Gastrocnemius medialis (tissue), 4 donors: Measurements from ENCODE around the gene SELENOI. TPM values are rescaled to one million over a fixed set of nuclear protein-coding genes. Genes with fewer than 3 reads are reported as not detected.

Source experiments
- ATAC-seq, 2 donors: fragments of 150-250 bp; one replicate each; pipeline ENCODE4 v1.9.1; 2016
- DNase-seq, 2 donors: peaks; one replicate each; pipeline ENCODE4 v3.0.0-alpha.2; 2019
- H3K27ac ChIP-seq, 4 donors: fragments of 200-600 bp; sonication (generic); 1 replicate in 1 of 4; 2 replicates in 3 of 4; pipeline ENCODE4 v1.5.1; 2016 to 2018; ENCODE audit warnings: mild to moderate bottlenecking in 2 of 4, moderate library complexity in 1 of 4
- H3K27me3 ChIP-seq, 3 donors: fragments of 200-600 bp; sonication (generic) in 2 of 3; 1 replicate in 1 of 3; 2 replicates in 2 of 3; pipeline versions ENCODE4 v1.5.1 to v1.6.0; 2016 to 2019; ENCODE audit warnings: mild to moderate bottlenecking in 1 of 3, moderate library complexity in 1 of 3
- H3K36me3 ChIP-seq, 2 donors: fragments of 200-600 bp; sonication (generic) in 1 of 2; one replicate each; pipeline ENCODE4 v1.5.1; 2017 to 2018
- H3K4me1 ChIP-seq, 2 donors: fragments of 200-600 bp; sonication (generic) in 1 of 2; one replicate each; pipeline ENCODE4 v1.5.1; 2016 to 2017; ENCODE audit warnings: mild to moderate bottlenecking in 2 of 2
- H3K4me3 ChIP-seq, 4 donors: fragments of 200-600 bp; sonication (generic) in 3 of 4; 1 replicate in 1 of 4; 2 replicates in 3 of 4; pipeline ENCODE4 v1.5.1; 2016 to 2019; ENCODE audit warnings: mild to moderate bottlenecking in 2 of 4
- H3K9me3 ChIP-seq, 3 donors: fragments of 200-600 bp; sonication (generic) in 2 of 3; 1 replicate in 1 of 3; 2 replicates in 2 of 3; pipeline ENCODE4 v1.5.1; 2016 to 2019
- POLR2A ChIP-seq, 2 donors: fragments of 450-650 bp; IDR thresholded peaks; one replicate each; pipeline ENCODE4 v1.6.1; 2017; ENCODE audit warnings: antibody characterized with exemption in 2 of 2, mild to moderate bottlenecking in 2 of 2, moderate library complexity in 2 of 2
- in situ Hi-C, 4 donors: fragments of 200-750 bp; cut with MboI; loops; one replicate each; pipeline versions ENCODE4 v1.15.0 to v1.8.0; 2017; ENCODE audit warnings: low sequenced_read_pairs in 4 of 4
- intact Hi-C: fragments of 100-400 bp; cut with DNase I; formaldehyde crosslinking; loops from one replicate; pipeline ENCODE4 v1.15.1; 2023; ENCODE audit warnings: low total_unique reads
- total RNA-seq, 4 donors: library from RNA; depleted of rRNA; stranded (reverse); fragments of >200 nt; gene quantifications; one replicate each; pipeline versions ENCODE4 v1.1.0 to v1.2.3, GENCODE V29; 2016
- TF ChIP-seq, protein P1 (sequence below), 5 experiments: fragments of 450-650 bp in 3 of 5; fragments of 200-600 bp in 2 of 5; sonication (generic) in 2 of 5; IDR thresholded peaks in 4 of 5; conservative IDR thresholded peaks in 1 of 5; 1 replicate in 4 of 5; 2 replicates in 1 of 5; pipeline ENCODE4 v1.5.1; 2016 to 2019; ENCODE audit warnings: antibody characterized with exemption in 5 of 5, mild to moderate bottlenecking in 3 of 5, moderate library complexity in 3 of 5

Gene SELENOI
- total RNA-seq, 4 donors from 2014 or later: 8.5 to 30.6 (median 17.0) TPM

DNA sequence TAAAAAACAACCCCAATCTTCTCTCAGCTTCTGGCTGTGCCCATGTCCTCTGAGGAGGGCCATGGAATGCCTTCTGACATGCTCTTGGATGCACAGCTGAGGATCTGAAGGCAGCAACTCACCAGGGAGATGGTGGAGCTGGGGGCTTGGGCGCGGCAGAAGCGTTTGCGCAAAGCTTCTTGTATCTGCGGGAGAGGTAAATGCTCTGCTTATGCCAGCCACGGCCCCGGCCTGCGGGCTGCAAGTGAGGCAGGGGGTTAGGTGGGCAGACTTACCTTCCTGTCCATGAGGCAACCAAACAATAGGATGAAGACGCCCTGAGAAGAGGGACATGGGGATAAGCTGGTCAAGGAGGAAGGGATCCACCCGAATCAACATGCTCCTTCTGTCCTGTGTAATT lies 36.0 kb upstream of the SELENOI start:
- intact Hi-C loops: no loop called here
- TF ChIP-seq, protein P1, sequence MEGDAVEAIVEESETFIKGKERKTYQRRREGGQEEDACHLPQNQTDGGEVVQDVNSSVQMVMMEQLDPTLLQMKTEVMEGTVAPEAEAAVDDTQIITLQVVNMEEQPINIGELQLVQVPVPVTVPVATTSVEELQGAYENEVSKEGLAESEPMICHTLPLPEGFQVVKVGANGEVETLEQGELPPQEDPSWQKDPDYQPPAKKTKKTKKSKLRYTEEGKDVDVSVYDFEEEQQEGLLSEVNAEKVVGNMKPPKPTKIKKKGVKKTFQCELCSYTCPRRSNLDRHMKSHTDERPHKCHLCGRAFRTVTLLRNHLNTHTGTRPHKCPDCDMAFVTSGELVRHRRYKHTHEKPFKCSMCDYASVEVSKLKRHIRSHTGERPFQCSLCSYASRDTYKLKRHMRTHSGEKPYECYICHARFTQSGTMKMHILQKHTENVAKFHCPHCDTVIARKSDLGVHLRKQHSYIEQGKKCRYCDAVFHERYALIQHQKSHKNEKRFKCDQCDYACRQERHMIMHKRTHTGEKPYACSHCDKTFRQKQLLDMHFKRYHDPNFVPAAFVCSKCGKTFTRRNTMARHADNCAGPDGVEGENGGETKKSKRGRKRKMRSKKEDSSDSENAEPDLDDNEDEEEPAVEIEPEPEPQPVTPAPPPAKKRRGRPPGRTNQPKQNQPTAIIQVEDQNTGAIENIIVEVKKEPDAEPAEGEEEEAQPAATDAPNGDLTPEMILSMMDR (IDR thresholded peaks at IDR 0.05 in 4 of 5, conservative IDR thresholded peaks at IDR 0.05 in 1 of 5): no peak
- TF ChIP-seq POLR2A (IDR thresholded peaks at IDR 0.05): no peak

DNA sequence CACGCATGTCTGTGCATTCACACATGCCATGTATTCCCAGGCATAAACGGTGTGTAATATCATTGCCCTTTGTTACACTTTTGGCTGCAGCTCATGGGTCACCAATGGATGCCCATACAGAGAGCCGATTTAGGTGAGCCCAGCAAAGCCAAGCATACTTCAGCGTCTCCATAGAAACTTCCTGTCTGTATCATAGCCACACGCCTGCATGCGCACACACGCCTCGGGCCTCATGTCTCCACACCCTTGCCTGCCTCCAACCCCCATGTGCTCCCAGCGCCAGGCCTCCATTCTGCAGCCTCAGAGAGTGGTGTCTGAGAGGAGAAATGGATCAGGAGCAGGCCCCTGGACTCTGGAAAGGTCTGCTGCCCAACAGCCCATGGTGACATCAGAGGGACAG lies 33.5 kb upstream of the SELENOI start:
- TF ChIP-seq, protein P1 (IDR thresholded peaks at IDR 0.05 in 4 of 5, conservative IDR thresholded peaks at IDR 0.05 in 1 of 5): no peak
- no peak for TF ChIP-seq POLR2A (IDR thresholded peaks at IDR 0.05)
- Histone ChIP-seq H3K27ac (no peak overlapping the region), H3K4me3 (no peak overlapping the region), H3K4me1 (no peaks in the 10 kb centered on the region), H3K27me3 (no peaks in the 10 kb centered on the region), H3K9me3 (no peaks in the 10 kb centered on the region), H3K36me3 (no peaks in the 10 kb centered on the region)
- intact Hi-C loops (no loop called here), in situ Hi-C loops (no loop called here)
- ATAC-seq (no peak), DNase-seq (no peak)

More for the DNA sequence above, 36.0 kb upstream of the SELENOI start:
- Histone ChIP-seq H3K27ac (no peak overlapping the region), H3K4me3 (no peak overlapping the region), H3K27me3 (no peaks in the 10 kb centered on the region), H3K4me1 (no peaks in the 10 kb centered on the region), H3K36me3 (no peaks in the 10 kb centered on the region), H3K9me3 (no peaks in the 10 kb centered on the region)
- in situ Hi-C loops: no loop called here
- ATAC-seq: no peak
- no peak for DNase-seq

DNA sequence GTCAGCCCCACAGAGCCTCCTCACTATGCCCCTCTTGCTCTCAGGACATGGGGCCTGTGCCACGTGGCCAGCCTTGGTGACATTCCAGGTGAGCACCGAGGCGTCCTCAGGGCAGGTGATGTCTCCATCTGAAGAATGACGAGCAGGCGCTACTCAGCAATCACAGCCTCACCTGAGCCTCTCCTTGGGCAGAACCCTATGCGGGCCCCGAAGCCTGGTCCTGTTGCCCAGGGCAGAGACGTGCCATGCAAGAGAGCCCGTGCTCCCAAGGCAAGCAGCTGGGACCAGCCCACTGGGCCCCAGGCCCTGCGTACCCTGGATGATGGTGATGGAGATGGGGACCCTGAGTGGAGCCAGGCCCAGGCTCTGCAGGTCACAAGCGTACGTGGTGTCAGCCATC lies 32.5 kb upstream of the SELENOI start:
- H3K27ac ChIP-seq: no peak overlapping the region
- no peaks in the 10 kb centered on the region for H3K4me1 ChIP-seq
- in situ Hi-C loops: no loop called here
- intact Hi-C loops: no loop called here
- no peaks in the 10 kb centered on the region for H3K27me3 ChIP-seq
- no peak overlapping the region for H3K4me3 ChIP-seq
- H3K9me3 ChIP-seq: no peaks in the 10 kb centered on the region
- no peak for ATAC-seq
- no peak for DNase-seq
- H3K36me3 ChIP-seq: no peaks in the 10 kb centered on the region
- TF ChIP-seq POLR2A (IDR thresholded peaks at IDR 0.05): no peak
- TF ChIP-seq, protein P1 (IDR thresholded peaks at IDR 0.05 in 4 of 5, conservative IDR thresholded peaks at IDR 0.05 in 1 of 5): no peak

DNA sequence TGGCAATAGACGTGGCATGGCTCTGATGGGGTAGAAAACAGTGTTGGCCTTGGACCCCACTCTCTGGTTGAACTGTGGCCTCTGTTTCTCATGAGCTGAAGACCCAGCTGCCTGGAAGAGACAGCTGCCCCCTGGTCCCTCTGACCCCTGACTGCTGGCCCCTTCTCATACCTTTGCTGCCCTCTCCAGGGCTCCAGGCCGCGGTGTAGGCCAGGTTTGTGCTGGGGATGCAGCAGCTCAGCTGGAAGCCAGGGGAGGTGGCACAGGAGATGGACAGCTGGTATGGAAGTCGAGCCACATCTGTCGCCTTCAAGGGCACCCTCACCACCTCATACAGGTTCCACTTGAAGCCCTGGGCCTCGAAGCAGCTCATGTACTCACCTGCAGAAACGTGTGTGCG lies 31.7 kb upstream of the SELENOI start:
- ATAC-seq (no peak), DNase-seq (no peak)
- intact Hi-C loops: no loop called here

More for the DNA sequence above, 31.7 kb upstream of the SELENOI start:
- H3K27me3 ChIP-seq: no peaks in the 10 kb centered on the region
- H3K36me3 ChIP-seq: no peaks in the 10 kb centered on the region
- no peak overlapping the region for H3K4me3 ChIP-seq
- in situ Hi-C loops: no loop called here
- TF ChIP-seq, protein P1 (IDR thresholded peaks at IDR 0.05 in 4 of 5, conservative IDR thresholded peaks at IDR 0.05 in 1 of 5): no peak
- TF ChIP-seq POLR2A (IDR thresholded peaks at IDR 0.05): no peak
- no peak overlapping the region for H3K27ac ChIP-seq
- H3K9me3 ChIP-seq: no peaks in the 10 kb centered on the region
- no peaks in the 10 kb centered on the region for H3K4me1 ChIP-seq
